ENCODE results near the gene ZWILCH.

Gene ZWILCH

GRCh38 chr15:66580643-66581042 is 75.5 kb downstream of the ZWILCH start:
- H3K36me3 ChIP-seq (ENCODE audit: insufficient read depth, low read length) = no peaks in the 10 kb centered on the region
- no peaks in the 10 kb centered on the region for H4K20me1 ChIP-seq (ENCODE audit: insufficient read depth, low read length)
- H3K79me2 ChIP-seq (ENCODE audit: insufficient read depth, low read length) = no peaks in the 10 kb centered on the region
- H3F3A ChIP-seq (ENCODE audit: insufficient read depth, low read length) = no peaks in the 10 kb centered on the region
- no peak overlapping the region for H2AFZ ChIP-seq (ENCODE audit: low read length)
- peaks cover 8% of the 10 kb centered on the region for H3K4me1 ChIP-seq (ENCODE audit: insufficient read depth, low read length, severe bottlenecking)
- TF ChIP-seq CTCF (IDR thresholded peaks at IDR 0.05; ENCODE audit: low read length) (no peak), EZH2 (IDR thresholded peaks at IDR 0.05; ENCODE audit: borderline replicate concordance, low read length) (no peak)
- no peak overlapping the region for H3K27ac ChIP-seq (ENCODE audit: low read depth, low read length, poor library complexity, severe bottlenecking)
- no peak overlapping the region for H3K4me3 ChIP-seq (ENCODE audit: low read depth, low read length, poor library complexity, severe bottlenecking)
- no peaks in the 10 kb centered on the region for H3K27me3 ChIP-seq (ENCODE audit: insufficient read depth, low read length)
- no peak overlapping the region for H3K4me2 ChIP-seq (ENCODE audit: low read length)
- no peak overlapping the region for H3K9ac ChIP-seq (ENCODE audit: low read length)
- H3K9me2 ChIP-seq (ENCODE audit: low read depth, low read length) = no peaks in the 10 kb centered on the region
- H3K9me3 ChIP-seq (ENCODE audit: low read length) = no peaks in the 10 kb centered on the region

- H3K27ac ChIP-seq (ENCODE audit: low read depth, low read length, poor library complexity, severe bottlenecking) = no peak overlapping the region
- no peaks in the 10 kb centered on the region for H3K79me2 ChIP-seq (ENCODE audit: insufficient read depth, low read length)
- H3K9me2 ChIP-seq (ENCODE audit: low read depth, low read length) = no peaks in the 10 kb centered on the region
- peaks cover 8% of the 10 kb centered on the region for H3K4me1 ChIP-seq (ENCODE audit: insufficient read depth, low read length, severe bottlenecking)
- H3K4me3 ChIP-seq (ENCODE audit: low read depth, low read length, poor library complexity, severe bottlenecking) = no peak overlapping the region
- no peaks in the 10 kb centered on the region for H3K36me3 ChIP-seq (ENCODE audit: insufficient read depth, low read length)
- H3F3A ChIP-seq (ENCODE audit: insufficient read depth, low read length) = no peaks in the 10 kb centered on the region
- H4K20me1 ChIP-seq (ENCODE audit: insufficient read depth, low read length) = no peaks in the 10 kb centered on the region
- TF ChIP-seq EZH2 (IDR thresholded peaks at IDR 0.05; ENCODE audit: borderline replicate concordance, low read length) (no peak), CTCF (IDR thresholded peaks at IDR 0.05; ENCODE audit: low read length) (no peak)
- no peaks in the 10 kb centered on the region for H3K27me3 ChIP-seq (ENCODE audit: insufficient read depth, low read length)
- H3K4me2 ChIP-seq (ENCODE audit: low read length) = no peak overlapping the region
- no peaks in the 10 kb centered on the region for H3K9me3 ChIP-seq (ENCODE audit: low read length)
- H2AFZ ChIP-seq (ENCODE audit: low read length) = no peak overlapping the region
- no peak overlapping the region for H3K9ac ChIP-seq (ENCODE audit: low read length)
Observed at GRCh38 chr15:66581972-66582537, 76.9 kb downstream of the ZWILCH start.

- Histone ChIP-seq H3K9me2 (ENCODE audit: low read depth, low read length) (no peaks in the 10 kb centered on the region), H3K4me2 (ENCODE audit: low read length) (no peak overlapping the region), H3K27ac (ENCODE audit: low read depth, low read length, poor library complexity, severe bottlenecking) (no peak overlapping the region), H3K4me3 (ENCODE audit: low read depth, low read length, poor library complexity, severe bottlenecking) (no peak overlapping the region), H3K9me3 (ENCODE audit: low read length) (no peaks in the 10 kb centered on the region), H3K27me3 (ENCODE audit: insufficient read depth, low read length) (no peaks in the 10 kb centered on the region), H3F3A (ENCODE audit: insufficient read depth, low read length) (no peaks in the 10 kb centered on the region), H3K9ac (ENCODE audit: low read length) (no peak overlapping the region), H2AFZ (ENCODE audit: low read length) (no peak overlapping the region), H3K4me1 (ENCODE audit: insufficient read depth, low read length, severe bottlenecking) (peaks cover 7% of the 10 kb centered on the region), H3K36me3 (ENCODE audit: insufficient read depth, low read length) (no peaks in the 10 kb centered on the region), H3K79me2 (ENCODE audit: insufficient read depth, low read length) (no peaks in the 10 kb centered on the region), H4K20me1 (ENCODE audit: insufficient read depth, low read length) (no peaks in the 10 kb centered on the region)
- TF ChIP-seq EZH2 (IDR thresholded peaks at IDR 0.05; ENCODE audit: borderline replicate concordance, low read length) = no peak
- no peak for TF ChIP-seq CTCF (IDR thresholded peaks at IDR 0.05; ENCODE audit: low read length)
Observed at GRCh38 chr15:66586155-66586976, 81.2 kb downstream of the ZWILCH start.

All from OCI-LY1 (cell line).